CD4-positive, alpha-beta T cell treated with Interleukin-15 for 4 hours (primary cell): Measurements from ENCODE around the gene POLG2.
"Not testable (repeated sequence)": the region's sequence is repeated elsewhere in the genome, so short reads cannot be mapped to it uniquely, and the experiment has no call there.

Experiments used
- DNase-seq: peaks from one replicate; pipeline ENCODE4 v3.0.0-alpha.2; 2020; ENCODE audit warnings: low spot score

The POLG2 gene

GRCh38 chr17:64439521-64439920 is 57.3 kb downstream of the POLG2 start:
- not testable (repeated sequence) for DNase-seq

GRCh38 chr17:64437944-64438525 is 58.8 kb downstream of the POLG2 start:
- DNase-seq: no peak

- DNase-seq: no peak
Observed at GRCh38 chr17:64431534-64431933, 65.3 kb downstream of the POLG2 start.

- DNase-seq: not testable (repeated sequence)
Observed at GRCh38 chr17:64430036-64430435, 66.8 kb downstream of the POLG2 start.

GRCh38 chr17:64428406-64428805 is 68.4 kb downstream of the POLG2 start:
- no peak for DNase-seq
